ENCODE data around the gene LUC7L3.

The LUC7L3 gene

DNA sequence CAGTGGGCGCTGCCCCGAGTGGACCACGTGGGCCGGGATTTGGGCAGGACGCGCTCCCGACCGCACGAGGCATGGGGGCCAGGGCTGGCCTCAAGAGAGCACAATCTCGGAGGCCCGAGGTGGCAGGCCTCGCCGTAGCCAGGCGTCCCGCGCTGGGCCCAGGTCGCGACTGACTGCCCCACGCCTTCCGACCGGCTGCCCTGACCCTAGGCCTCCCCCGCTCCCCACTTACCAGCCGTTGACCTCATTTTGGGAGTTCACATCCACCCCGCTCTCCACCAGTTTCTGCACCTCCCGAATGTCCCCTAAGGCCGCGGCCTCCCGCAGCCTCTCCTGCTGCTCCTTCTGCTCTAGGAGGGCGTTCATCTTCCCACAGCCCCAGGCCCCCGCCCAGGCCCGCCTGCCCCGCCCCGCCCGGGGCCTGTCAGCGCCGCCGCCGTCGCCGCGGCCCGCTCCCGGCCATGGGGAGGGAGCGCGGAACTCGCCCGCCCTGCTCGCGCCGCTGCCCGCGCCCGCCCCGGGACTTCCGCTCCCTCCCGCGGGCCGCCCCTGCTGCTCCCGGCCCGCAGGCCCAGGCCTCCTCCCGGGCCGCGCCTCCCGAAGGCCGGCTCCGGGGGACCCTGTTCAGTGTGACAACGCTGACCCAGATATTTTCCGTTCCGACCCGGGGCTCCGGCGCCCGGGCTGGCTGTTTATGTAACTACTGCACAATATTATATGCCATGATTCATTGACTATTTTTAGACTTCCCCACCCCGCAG, 11.9 kb upstream of the LUC7L3 start, which contains the start of gene ANKRD40 (continued):
- TF ChIP-seq KLF17 (tag by site-specific recombination; IDR thresholded peaks at IDR 0.05): peak; percentile 94
- TF ChIP-seq TSHZ1 (tag by site-specific recombination; IDR thresholded peaks at IDR 0.05; ENCODE audit: borderline replicate concordance): peak; percentile 47; the same call in 1 of the 2 replicates
- TF ChIP-seq ZNF10 (tag by site-specific recombination; IDR thresholded peaks at IDR 0.05): peak; percentile 40; the same call in 1 of the 2 replicates
- TF ChIP-seq ATF2 (tag by site-specific recombination; IDR thresholded peaks at IDR 0.05; ENCODE audit: low read depth): peak; percentile 74
- peak; percentile 26; the same call in 1 of the 2 replicates for TF ChIP-seq HOXC10 (CRISPR knock-in tag; IDR thresholded peaks at IDR 0.05)
- peak; percentile 82 for TF ChIP-seq YY1 (tag by site-specific recombination; IDR thresholded peaks at IDR 0.05)
- peak; percentile 99 for TF ChIP-seq ZSCAN30 (tag by site-specific recombination; IDR thresholded peaks at IDR 0.05)
- TF ChIP-seq ZNF791 (tag by site-specific recombination; IDR thresholded peaks at IDR 0.05): no peak
- TF ChIP-seq ZNF596 (tag by site-specific recombination; IDR thresholded peaks at IDR 0.05): peak; percentile 22; the same call in 1 of the 2 replicates
- 0 out of 2 replicates have a peak, but pooled peaks have one; percentile 6 for TF ChIP-seq ZNF664 (tag by site-specific recombination; IDR thresholded peaks at IDR 0.05)
- peak; percentile 84 for TF ChIP-seq KLF9 (tag by site-specific recombination; IDR thresholded peaks at IDR 0.05; ENCODE audit: low read depth)
- no peak for TF ChIP-seq ZNF174 (tag by site-specific recombination; IDR thresholded peaks at IDR 0.05)
- no peak for TF ChIP-seq SALL2 (tag by site-specific recombination; IDR thresholded peaks at IDR 0.05; ENCODE audit: borderline replicate concordance)
- peak; percentile 93 for TF ChIP-seq ZXDB (tag by site-specific recombination; IDR thresholded peaks at IDR 0.05)
- TF ChIP-seq KLF8 (tag by site-specific recombination; IDR thresholded peaks at IDR 0.05): peak; percentile 94
- TF ChIP-seq ZNF629 (tag by site-specific recombination; IDR thresholded peaks at IDR 0.05): peak; percentile 68; the same call in 1 of the 2 replicates
- no peak for TF ChIP-seq ZNF18 (tag by site-specific recombination; IDR thresholded peaks at IDR 0.05)
- TF ChIP-seq ZNF24 (tag by site-specific recombination; IDR thresholded peaks at IDR 0.05): peak; percentile 30; the same call in 1 of the 2 replicates
- no peak for TF ChIP-seq ZNF133 (tag by site-specific recombination; IDR thresholded peaks at IDR 0.05)
- peak; percentile 58; the same call in 1 of the 2 replicates for TF ChIP-seq ZNF610 (tag by site-specific recombination; IDR thresholded peaks at IDR 0.05; ENCODE audit: borderline replicate concordance)
- TF ChIP-seq SP7 (tag by site-specific recombination; IDR thresholded peaks at IDR 0.05): peak; percentile 6
- TF ChIP-seq ZNF768 (tag by site-specific recombination; IDR thresholded peaks at IDR 0.05): no peak
- peak; percentile 64 for TF ChIP-seq ZBTB8A (tag by site-specific recombination; IDR thresholded peaks at IDR 0.05)
- TF ChIP-seq OVOL3 (tag by site-specific recombination; IDR thresholded peaks at IDR 0.05): peak; percentile 32; the same call in 1 of the 2 replicates
- peak; percentile 72 for TF ChIP-seq ZBTB20 (tag by site-specific recombination; IDR thresholded peaks at IDR 0.05)
- peak; percentile 80 for TF ChIP-seq ZFHX2 (tag by site-specific recombination; conservative IDR thresholded peaks at IDR 0.05)
- TF ChIP-seq ZNF514 (tag by site-specific recombination; IDR thresholded peaks at IDR 0.05): no peak
- peak; percentile 97 for TF ChIP-seq ZBTB6 (tag by site-specific recombination; IDR thresholded peaks at IDR 0.05)
- peak; percentile 72 for TF ChIP-seq KLF1 (tag by site-specific recombination; IDR thresholded peaks at IDR 0.05)
- peak; percentile 57; the same call in 1 of the 2 replicates for TF ChIP-seq BCL11A (tag by site-specific recombination; IDR thresholded peaks at IDR 0.05; ENCODE audit: low read depth)
- TF ChIP-seq ZNF621 (tag by site-specific recombination; IDR thresholded peaks at IDR 0.05): no peak
- no peak for TF ChIP-seq SCRT1 (tag by site-specific recombination; IDR thresholded peaks at IDR 0.05; ENCODE audit: borderline replicate concordance)
- TF ChIP-seq ZNF423 (tag by site-specific recombination; IDR thresholded peaks at IDR 0.05): peak; percentile 36; the same call in 1 of the 2 replicates
